ENCODE measurements around the gene MBTD1. TPM values are rescaled to one million over a fixed set of nuclear protein-coding genes. Genes with fewer than 3 reads are reported as not detected.
"Not testable (repeated sequence)": the region's sequence is repeated elsewhere in the genome, so short reads cannot be mapped to it uniquely, and the experiment has no call there.

The MBTD1 gene
- 10 to 100 TPM; 10.4 to 11.4 TPM for total RNA-seq

- Mint-ChIP-seq H3K27ac (peak within 1 kb of the TSS; percentile 99), H3K36me3 (ENCODE audit: low read depth) (peaks cover 42% of the 10 kb centered on the region), H3K4me1 (ENCODE audit: low read depth) (peaks cover 60% of the 10 kb centered on the region), H3K4me3 (peak within 1 kb of the TSS; percentile 88), H3K9me3 (ENCODE audit: insufficient read depth) (no peaks in the 10 kb centered on the region), H3K27me3 (ENCODE audit: low read depth) (no peaks in the 10 kb centered on the region)
- DNase-seq = peak; percentile 98
- ChIA-PET POLR2A (interaction anchor here (2.3 kb wide), 1 partner anchor 139 kb away, joined by 8 read pairs; the partner anchor contains the start of gene SPAG9), CTCF (interaction anchor here (1.0 kb wide), 1 partner anchor 26 kb away, joined by 3 read pairs; no protein-coding TSS in a partner anchor)
- ATAC-seq = peak; percentile 90
Measured at GRCh38 chr17:51259564-51260236, at the start of gene MBTD1. Gene MBTD1 (minus strand): TSS chr17:51260049. CDS start chr17:51225161, 34,888 bp downstream.

- DNase-seq (no peak), ATAC-seq (no peak)
- Mint-ChIP-seq H3K27ac (no peak overlapping the region), H3K36me3 (ENCODE audit: low read depth) (no peaks in the 10 kb centered on the region), H3K4me3 (no peak overlapping the region), H3K27me3 (ENCODE audit: low read depth) (peaks cover 20% of the 10 kb centered on the region), H3K4me1 (ENCODE audit: low read depth) (no peaks in the 10 kb centered on the region), H3K9me3 (ENCODE audit: insufficient read depth) (no peaks in the 10 kb centered on the region)
- ChIA-PET POLR2A (no interaction called here), CTCF (no interaction called here)
Measured at GRCh38 chr17:51305182-51305581, 45.3 kb upstream of the MBTD1 start.

GRCh38 chr17:51299859-51300258 lies 40.0 kb upstream of the MBTD1 start:
- ChIA-PET CTCF (interaction anchor here (0.6 to 4.3 kb wide), 7 partner anchors 9 to 237 kb away, joined by 3 to 25 read pairs (median 3); no protein-coding TSS in a partner anchor), POLR2A (no interaction called here)
- Mint-ChIP-seq H3K9me3 (ENCODE audit: insufficient read depth) (no peaks in the 10 kb centered on the region), H3K4me3 (no peak overlapping the region), H3K27me3 (ENCODE audit: low read depth) (no peaks in the 10 kb centered on the region), H3K36me3 (ENCODE audit: low read depth) (peaks cover 13% of the 10 kb centered on the region), H3K4me1 (ENCODE audit: low read depth) (peaks cover 8% of the 10 kb centered on the region), H3K27ac (no peak overlapping the region)
- DNase-seq = no peak
- no peak for ATAC-seq

- peaks cover 23% of the 10 kb centered on the region for H3K36me3 Mint-ChIP-seq (ENCODE audit: low read depth)
- DNase-seq (no peak), ATAC-seq (no peak)
- H3K27ac Mint-ChIP-seq = no peak overlapping the region
- POLR2A ChIA-PET = no interaction called here
- peaks cover 8% of the 10 kb centered on the region for H3K4me1 Mint-ChIP-seq (ENCODE audit: low read depth)
- H3K9me3 Mint-ChIP-seq (ENCODE audit: insufficient read depth) = no peaks in the 10 kb centered on the region
- no peak overlapping the region for H3K4me3 Mint-ChIP-seq
- no peaks in the 10 kb centered on the region for H3K27me3 Mint-ChIP-seq (ENCODE audit: low read depth)
- CTCF ChIA-PET = interaction anchor here (0.6 to 4.3 kb wide), 10 partner anchors 8 to 342 kb away, joined by 3 to 25 read pairs (median 3); no protein-coding TSS in a partner anchor
Measured at GRCh38 chr17:51298508-51299371, 38.9 kb upstream of the MBTD1 start.

GRCh38 chr17:51294338-51294737 lies 34.5 kb upstream of the MBTD1 start:
- H3K27me3 Mint-ChIP-seq (ENCODE audit: low read depth); CTCF ChIA-PET; H3K9me3 Mint-ChIP-seq (ENCODE audit: insufficient read depth); ATAC-seq; H3K4me3 Mint-ChIP-seq; POLR2A ChIA-PET; H3K4me1 Mint-ChIP-seq (ENCODE audit: low read depth); H3K27ac Mint-ChIP-seq; DNase-seq: not testable (repeated sequence)
- H3K36me3 Mint-ChIP-seq (ENCODE audit: low read depth) = peaks cover 51% of the 10 kb centered on the region

- Mint-ChIP-seq H3K4me3 (no peak overlapping the region), H3K27me3 (ENCODE audit: low read depth) (no peaks in the 10 kb centered on the region), H3K27ac (no peak overlapping the region), H3K36me3 (ENCODE audit: low read depth) (peaks cover 59% of the 10 kb centered on the region), H3K9me3 (ENCODE audit: insufficient read depth) (no peaks in the 10 kb centered on the region), H3K4me1 (ENCODE audit: low read depth) (no peaks in the 10 kb centered on the region)
- ChIA-PET CTCF (interaction anchor here (4.3 kb wide), 1 partner anchor 8 kb away, joined by 25 read pairs; no protein-coding TSS in a partner anchor), POLR2A (no interaction called here)
- ATAC-seq = no peak
- no peak for DNase-seq
Measured at GRCh38 chr17:51289696-51290111, 29.9 kb upstream of the MBTD1 start.

GRCh38 chr17:51287412-51287811 lies 27.6 kb upstream of the MBTD1 start:
- H3K9me3 Mint-ChIP-seq (ENCODE audit: insufficient read depth) = no peaks in the 10 kb centered on the region
- ChIA-PET POLR2A (no interaction called here), CTCF (interaction anchor here (4.3 kb wide), 1 partner anchor 10 kb away, joined by 25 read pairs; no protein-coding TSS in a partner anchor)
- no peak for DNase-seq
- H3K36me3 Mint-ChIP-seq (ENCODE audit: low read depth) = peaks cover 49% of the 10 kb centered on the region
- ATAC-seq = no peak
- H3K4me3 Mint-ChIP-seq = no peak overlapping the region
- H3K27ac Mint-ChIP-seq = no peak overlapping the region
- no peaks in the 10 kb centered on the region for H3K4me1 Mint-ChIP-seq (ENCODE audit: low read depth)
- no peaks in the 10 kb centered on the region for H3K27me3 Mint-ChIP-seq (ENCODE audit: low read depth)

- no peaks in the 10 kb centered on the region for H3K27me3 Mint-ChIP-seq (ENCODE audit: low read depth)
- ATAC-seq = no peak
- ChIA-PET CTCF (no interaction called here), POLR2A (interaction anchor here (0.9 kb wide), 1 partner anchor 18 kb away, joined by 4 read pairs; no protein-coding TSS in a partner anchor)
- no peak overlapping the region for H3K27ac Mint-ChIP-seq
- H3K36me3 Mint-ChIP-seq (ENCODE audit: low read depth) = peaks cover 54% of the 10 kb centered on the region
- no peak overlapping the region for H3K4me3 Mint-ChIP-seq
- no peaks in the 10 kb centered on the region for H3K9me3 Mint-ChIP-seq (ENCODE audit: insufficient read depth)
- no peak for DNase-seq
- no peaks in the 10 kb centered on the region for H3K4me1 Mint-ChIP-seq (ENCODE audit: low read depth)
Measured at GRCh38 chr17:51279183-51279582, 19.3 kb upstream of the MBTD1 start.

- ChIA-PET CTCF (no interaction called here), POLR2A (no interaction called here)
- ATAC-seq (no peak), DNase-seq (no peak)
- H3K27ac Mint-ChIP-seq = no peak overlapping the region
- H3K4me1 Mint-ChIP-seq (ENCODE audit: low read depth) = no peaks in the 10 kb centered on the region
- peaks cover 52% of the 10 kb centered on the region for H3K36me3 Mint-ChIP-seq (ENCODE audit: low read depth)
- H3K27me3 Mint-ChIP-seq (ENCODE audit: low read depth) = no peaks in the 10 kb centered on the region
- no peaks in the 10 kb centered on the region for H3K9me3 Mint-ChIP-seq (ENCODE audit: insufficient read depth)
- no peak overlapping the region for H3K4me3 Mint-ChIP-seq
Measured at GRCh38 chr17:51275381-51275780, 15.5 kb upstream of the MBTD1 start.

GRCh38 chr17:51272812-51273211 lies 13.0 kb upstream of the MBTD1 start:
- ChIA-PET CTCF (interaction anchor here (0.8 to 1.4 kb wide), 4 partner anchors 16 to 189 kb away, joined by 3 to 4 read pairs (median 3); no protein-coding TSS in a partner anchor), POLR2A (interaction anchor here (1.5 kb wide), 1 partner anchor 12 kb away, joined by 5 read pairs; the partner anchor contains the start of gene UTP18)
- peaks cover 55% of the 10 kb centered on the region for H3K36me3 Mint-ChIP-seq (ENCODE audit: low read depth)
- DNase-seq (no peak), ATAC-seq (no peak)
- no peak overlapping the region for H3K4me3 Mint-ChIP-seq
- H3K27me3 Mint-ChIP-seq (ENCODE audit: low read depth) = no peaks in the 10 kb centered on the region
- H3K27ac Mint-ChIP-seq = no peak overlapping the region
- H3K4me1 Mint-ChIP-seq (ENCODE audit: low read depth) = peaks cover 4% of the 10 kb centered on the region
- no peaks in the 10 kb centered on the region for H3K9me3 Mint-ChIP-seq (ENCODE audit: insufficient read depth)

GRCh38 chr17:51270636-51271035 lies 10.8 kb upstream of the MBTD1 start:
- peaks cover 53% of the 10 kb centered on the region for H3K36me3 Mint-ChIP-seq (ENCODE audit: low read depth)
- no peaks in the 10 kb centered on the region for H3K9me3 Mint-ChIP-seq (ENCODE audit: insufficient read depth)
- H3K27me3 Mint-ChIP-seq (ENCODE audit: low read depth) = no peaks in the 10 kb centered on the region
- ATAC-seq (no peak), DNase-seq (no peak)
- POLR2A ChIA-PET = interaction anchor here (0.6 kb wide), 1 partner anchor 11 kb away, joined by 6 read pairs; no protein-coding TSS in a partner anchor
- CTCF ChIA-PET = interaction anchor here (1.1 to 1.6 kb wide), 2 partner anchors 9 to 15 kb away, joined by 5 read pairs; no protein-coding TSS in a partner anchor
- no peak overlapping the region for H3K27ac Mint-ChIP-seq
- H3K4me3 Mint-ChIP-seq = no peak overlapping the region
- peaks cover 7% of the 10 kb centered on the region for H3K4me1 Mint-ChIP-seq (ENCODE audit: low read depth)

- POLR2A ChIA-PET = no interaction called here
- CTCF ChIA-PET = no interaction called here
- H3K27me3 Mint-ChIP-seq (ENCODE audit: low read depth) = no peaks in the 10 kb centered on the region
- peaks cover 51% of the 10 kb centered on the region for H3K36me3 Mint-ChIP-seq (ENCODE audit: low read depth)
- H3K9me3 Mint-ChIP-seq (ENCODE audit: insufficient read depth) = no peaks in the 10 kb centered on the region
- no peak overlapping the region for H3K27ac Mint-ChIP-seq
- ATAC-seq = no peak
- peaks cover 7% of the 10 kb centered on the region for H3K4me1 Mint-ChIP-seq (ENCODE audit: low read depth)
- no peak for DNase-seq
- no peak overlapping the region for H3K4me3 Mint-ChIP-seq
Measured at GRCh38 chr17:51269991-51270390, 10.1 kb upstream of the MBTD1 start.

All from activated CD8-positive, alpha-beta T cell treated with anti-CD3 and anti-CD28 coated beads, Interleukin-2, amount 10 ng/mL, durations not matched to agents 7 days and 5 days (primary cell).